Neural progenitor cell (in vitro differentiated cells): ENCODE measurements around the gene CAPN2. TPM values are rescaled to one million over a fixed set of nuclear protein-coding genes. Genes with fewer than 3 reads are reported as not detected.

Source experiments
- DNase-seq: peaks from one replicate; pipeline ENCODE4 v3.0.0-alpha.2; 2016; ENCODE audit warnings: low spot score
- H2AFZ ChIP-seq: fragments of 200-600 bp; sonication (generic); replicated peaks from 2 replicates; pipeline ENCODE4 v1.6.1; 2016; ENCODE audit warnings: antibody characterized with exemption
- H3F3A ChIP-seq: fragments of 200-600 bp; sonication (generic); 2 replicates; pipeline ENCODE4 v1.6.1; 2016; ENCODE audit warnings: antibody characterized with exemption, low read depth
- H3K27ac ChIP-seq: fragments of 200-600 bp; sonication (generic); 2 replicates; pipeline ENCODE4 v1.5.1; 2016; ENCODE audit warnings: mild to moderate bottlenecking
- H3K27me3 ChIP-seq: fragments of 200-600 bp; sonication (generic); 2 replicates; pipeline ENCODE4 v1.6.1; 2016; ENCODE audit warnings: mild to moderate bottlenecking, moderate library complexity
- H3K36me3 ChIP-seq: fragments of 200-600 bp; sonication (generic); 2 replicates; pipeline ENCODE4 v1.5.1; 2016
- H3K4me1 ChIP-seq: fragments of 200-600 bp; sonication (generic); 2 replicates; pipeline ENCODE4 v1.6.1; 2016; ENCODE audit warnings: mixed run types
- H3K4me2 ChIP-seq: fragments of 200-600 bp; sonication (generic); 2 replicates; pipeline ENCODE4 v1.6.1; 2016
- H3K4me3 ChIP-seq: fragments of 200-600 bp; sonication (generic); 2 replicates; pipeline ENCODE4 v1.5.1; 2016
- H3K79me2 ChIP-seq: fragments of 200-600 bp; sonication (generic); 2 replicates; pipeline ENCODE4 v1.6.1; 2016; ENCODE audit warnings: low read depth
- H3K9ac ChIP-seq: fragments of 200-600 bp; sonication (generic); 2 replicates; pipeline ENCODE4 v1.6.1; 2016
- H3K9me3 ChIP-seq: fragments of 200-600 bp; sonication (generic); 2 replicates; pipeline ENCODE4 v1.5.1; 2016; ENCODE audit warnings: low read depth
- H4K20me1 ChIP-seq: fragments of 200-600 bp; sonication (generic); 2 replicates; pipeline ENCODE4 v1.6.1; 2016; ENCODE audit warnings: low read depth
- H3K27ac Mint-ChIP-seq: 3 replicates; pipeline ENCODE4 v1.8.0; 2021; ENCODE audit warnings: mixed read lengths
- H3K27me3 Mint-ChIP-seq: 2 replicates; pipeline ENCODE4 v1.8.0; 2022; ENCODE audit warnings: low read depth, mild to moderate bottlenecking, inconsistent platforms, moderate library complexity, mixed read lengths; ENCODE audit not compliant: insufficient read depth
- H3K36me3 Mint-ChIP-seq: 3 replicates; pipeline ENCODE4 v1.8.0; 2021; ENCODE audit warnings: mixed read lengths
- H3K4me1 Mint-ChIP-seq: 3 replicates; pipeline ENCODE4 v1.8.0; 2021; ENCODE audit warnings: mixed read lengths
- H3K4me3 Mint-ChIP-seq: 3 replicates; pipeline ENCODE4 v1.8.0; 2021; ENCODE audit warnings: mild to moderate bottlenecking, moderate library complexity, mixed read lengths
- H3K9me3 Mint-ChIP-seq: 3 replicates; pipeline ENCODE4 v1.8.0; 2020; ENCODE audit warnings: mixed read lengths
- CTCF ChIP-seq: fragments of 200-600 bp; sonication (generic); IDR thresholded peaks from 2 replicates; pipeline ENCODE4 v1.5.1; 2017; ENCODE audit warnings: antibody characterized with exemption, mild to moderate bottlenecking
- EZH2 ChIP-seq: fragments of 200-600 bp; sonication (generic); IDR thresholded peaks from 2 replicates; pipeline ENCODE4 v1.6.1; 2017; ENCODE audit warnings: antibody characterized with exemption, mild to moderate bottlenecking, moderate library complexity
- EZH2phosphoT487 ChIP-seq: fragments of 200-600 bp; sonication (generic); IDR thresholded peaks from 2 replicates; pipeline ENCODE4 v1.6.1; 2017; ENCODE audit warnings: antibody characterized with exemption
- total RNA-seq: library from RNA; depleted of rRNA; stranded (reverse); fragments of >200 nt; gene quantifications from 2 replicates; pipeline ENCODE4 v1.2.3, GENCODE V29; 2015; ENCODE audit warnings: low replicate concordance

Gene CAPN2
- total RNA-seq, 1 donor from 2014 or later = 61.7 TPM

GRCh38 chr1:223776826-223777454 is 64.6 kb downstream of the CAPN2 start:
- H3K4me3 Mint-ChIP-seq = no peak overlapping the region
- Histone ChIP-seq H3K36me3 (peaks cover 20% of the 10 kb centered on the region), H3K9ac (no peak overlapping the region), H3K27ac (no peak overlapping the region), H4K20me1 (peaks cover 10% of the 10 kb centered on the region), H3K27me3 (no peaks in the 10 kb centered on the region), H3K4me3 (no peak overlapping the region), H3K9me3 (no peaks in the 10 kb centered on the region), H3K79me2 (no peaks in the 10 kb centered on the region), H3K4me1 (peaks cover 12% of the 10 kb centered on the region), H3K4me2 (no peak overlapping the region), H3F3A (peaks cover 19% of the 10 kb centered on the region), H2AFZ (no peak overlapping the region)
- no peaks in the 10 kb centered on the region for H3K27me3 Mint-ChIP-seq
- H3K9me3 Mint-ChIP-seq = no peaks in the 10 kb centered on the region
- TF ChIP-seq EZH2 (no peak), EZH2phosphoT487 (no peak), CTCF (no peak)
- H3K4me1 Mint-ChIP-seq = peaks cover 28% of the 10 kb centered on the region
- H3K36me3 Mint-ChIP-seq = peaks cover 52% of the 10 kb centered on the region
- no peak for DNase-seq
- H3K27ac Mint-ChIP-seq = peak overlapping the region; percentile 26

GRCh38 chr1:223780318-223780717 is 68.0 kb downstream of the CAPN2 start:
- H3K36me3 ChIP-seq = peaks cover 19% of the 10 kb centered on the region
- H2AFZ ChIP-seq = no peak overlapping the region
- H3K27me3 ChIP-seq = no peaks in the 10 kb centered on the region
- peaks cover 20% of the 10 kb centered on the region for H4K20me1 ChIP-seq
- H3K4me1 ChIP-seq = peaks cover 6% of the 10 kb centered on the region
- peaks cover 7% of the 10 kb centered on the region for H3F3A ChIP-seq
- TF ChIP-seq EZH2 = no peak
- TF ChIP-seq EZH2phosphoT487 = no peak
- no peak for TF ChIP-seq CTCF
- H3K79me2 ChIP-seq = no peaks in the 10 kb centered on the region
- H3K27ac ChIP-seq = no peak overlapping the region
- H3K4me2 ChIP-seq = no peak overlapping the region
- DNase-seq = no peak
- Mint-ChIP-seq H3K4me3 (no peak overlapping the region), H3K27me3 (no peaks in the 10 kb centered on the region), H3K9me3 (no peaks in the 10 kb centered on the region), H3K27ac (no peak overlapping the region), H3K4me1 (peaks cover 15% of the 10 kb centered on the region), H3K36me3 (peaks cover 48% of the 10 kb centered on the region)
- no peak overlapping the region for H3K9ac ChIP-seq
- H3K4me3 ChIP-seq = no peak overlapping the region
- no peaks in the 10 kb centered on the region for H3K9me3 ChIP-seq

GRCh38 chr1:223780949-223781348 is 68.6 kb downstream of the CAPN2 start:
- no peak overlapping the region for H3K4me2 ChIP-seq
- H3K27ac ChIP-seq = no peak overlapping the region
- Mint-ChIP-seq H3K4me3 (no peak overlapping the region), H3K27ac (no peak overlapping the region), H3K36me3 (peaks cover 45% of the 10 kb centered on the region), H3K9me3 (no peaks in the 10 kb centered on the region), H3K27me3 (no peaks in the 10 kb centered on the region), H3K4me1 (peaks cover 15% of the 10 kb centered on the region)
- no peak overlapping the region for H3K9ac ChIP-seq
- H3K9me3 ChIP-seq = no peaks in the 10 kb centered on the region
- H3K4me1 ChIP-seq = peaks cover 6% of the 10 kb centered on the region
- no peak overlapping the region for H2AFZ ChIP-seq
- H4K20me1 ChIP-seq = peaks cover 20% of the 10 kb centered on the region
- H3K79me2 ChIP-seq = no peaks in the 10 kb centered on the region
- H3K4me3 ChIP-seq = no peak overlapping the region
- H3F3A ChIP-seq = peaks cover 7% of the 10 kb centered on the region
- peaks cover 20% of the 10 kb centered on the region for H3K36me3 ChIP-seq
- DNase-seq = no peak
- TF ChIP-seq EZH2phosphoT487 (no peak), CTCF (no peak), EZH2 (no peak)
- no peaks in the 10 kb centered on the region for H3K27me3 ChIP-seq
